Measurements from ENCODE around the gene SAMD4A.
A peak's percentile ranks its signal among the peaks of the same experiment; 100 is the strongest.

SAMD4A gene

DNA sequence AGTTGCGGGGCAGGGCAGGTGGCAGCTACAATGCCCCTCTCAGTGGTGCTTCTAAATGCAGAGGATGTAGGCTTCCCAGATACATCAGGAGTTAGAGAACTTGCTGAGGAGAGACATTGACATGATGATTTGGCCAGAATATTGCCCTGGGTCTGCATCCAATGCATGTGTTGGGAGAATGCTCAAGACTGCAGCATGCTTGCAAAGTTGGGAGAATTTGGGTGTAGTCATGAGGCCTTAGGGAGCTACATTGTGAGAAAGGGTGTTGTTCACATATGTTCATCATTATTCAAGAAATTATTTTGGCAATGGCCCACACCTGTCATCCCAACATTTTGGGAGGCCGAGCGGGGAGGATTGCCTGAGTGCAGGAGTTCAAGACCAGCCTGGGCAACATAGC is 149.9 kb downstream of the SAMD4A start:
- DNase-seq (ENCODE audit: low spot score), result no peak
- TF ChIP-seq, protein P1, sequence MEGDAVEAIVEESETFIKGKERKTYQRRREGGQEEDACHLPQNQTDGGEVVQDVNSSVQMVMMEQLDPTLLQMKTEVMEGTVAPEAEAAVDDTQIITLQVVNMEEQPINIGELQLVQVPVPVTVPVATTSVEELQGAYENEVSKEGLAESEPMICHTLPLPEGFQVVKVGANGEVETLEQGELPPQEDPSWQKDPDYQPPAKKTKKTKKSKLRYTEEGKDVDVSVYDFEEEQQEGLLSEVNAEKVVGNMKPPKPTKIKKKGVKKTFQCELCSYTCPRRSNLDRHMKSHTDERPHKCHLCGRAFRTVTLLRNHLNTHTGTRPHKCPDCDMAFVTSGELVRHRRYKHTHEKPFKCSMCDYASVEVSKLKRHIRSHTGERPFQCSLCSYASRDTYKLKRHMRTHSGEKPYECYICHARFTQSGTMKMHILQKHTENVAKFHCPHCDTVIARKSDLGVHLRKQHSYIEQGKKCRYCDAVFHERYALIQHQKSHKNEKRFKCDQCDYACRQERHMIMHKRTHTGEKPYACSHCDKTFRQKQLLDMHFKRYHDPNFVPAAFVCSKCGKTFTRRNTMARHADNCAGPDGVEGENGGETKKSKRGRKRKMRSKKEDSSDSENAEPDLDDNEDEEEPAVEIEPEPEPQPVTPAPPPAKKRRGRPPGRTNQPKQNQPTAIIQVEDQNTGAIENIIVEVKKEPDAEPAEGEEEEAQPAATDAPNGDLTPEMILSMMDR (IDR thresholded peaks at IDR 0.05; ENCODE audit: extremely low read depth, missing control alignments), result no peak

DNA sequence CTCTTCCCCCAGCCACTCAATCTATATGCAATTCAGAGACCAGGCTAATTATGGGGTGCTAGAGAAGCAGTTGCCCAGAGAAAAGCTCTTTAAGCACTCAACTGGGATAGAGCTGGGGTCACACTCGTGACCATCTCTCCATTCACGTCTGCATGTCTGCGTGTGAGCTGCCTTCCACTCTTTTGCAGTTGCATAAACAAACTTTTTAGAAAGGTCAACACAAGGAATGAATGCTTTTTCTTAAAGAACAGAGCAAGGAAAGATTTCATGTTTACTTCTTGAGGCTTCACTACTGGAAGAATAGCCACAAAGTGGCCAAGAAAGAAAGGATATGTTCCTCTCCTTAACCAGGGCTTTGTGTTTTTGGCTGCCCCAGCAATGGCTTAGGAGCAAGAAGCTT is 151.1 kb downstream of the SAMD4A start:
- no peak for DNase-seq (ENCODE audit: low spot score)
- TF ChIP-seq, protein P1 (IDR thresholded peaks at IDR 0.05; ENCODE audit: extremely low read depth, missing control alignments), result no peak

DNA sequence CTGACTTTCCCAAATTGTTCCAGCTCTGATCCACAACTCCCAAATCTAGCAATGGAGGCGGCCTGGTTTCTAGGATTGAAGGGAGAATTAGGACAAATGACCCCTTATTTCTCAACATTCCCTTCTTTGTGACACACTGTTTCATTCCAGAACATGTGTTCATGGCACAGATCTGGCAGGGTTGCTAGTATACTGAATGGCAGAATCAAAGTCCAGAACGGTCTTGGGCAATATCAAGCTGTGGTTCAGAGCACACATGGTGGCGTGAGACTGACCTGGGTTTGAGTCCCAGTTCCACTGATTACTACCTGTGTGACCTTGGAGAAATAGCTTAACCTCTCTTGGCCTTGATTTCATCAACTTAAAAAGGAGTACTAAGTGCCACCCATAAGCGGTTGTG is 152.5 kb downstream of the SAMD4A start:
- TF ChIP-seq, protein P1 (IDR thresholded peaks at IDR 0.05; ENCODE audit: extremely low read depth, missing control alignments), result no peak

DNA sequence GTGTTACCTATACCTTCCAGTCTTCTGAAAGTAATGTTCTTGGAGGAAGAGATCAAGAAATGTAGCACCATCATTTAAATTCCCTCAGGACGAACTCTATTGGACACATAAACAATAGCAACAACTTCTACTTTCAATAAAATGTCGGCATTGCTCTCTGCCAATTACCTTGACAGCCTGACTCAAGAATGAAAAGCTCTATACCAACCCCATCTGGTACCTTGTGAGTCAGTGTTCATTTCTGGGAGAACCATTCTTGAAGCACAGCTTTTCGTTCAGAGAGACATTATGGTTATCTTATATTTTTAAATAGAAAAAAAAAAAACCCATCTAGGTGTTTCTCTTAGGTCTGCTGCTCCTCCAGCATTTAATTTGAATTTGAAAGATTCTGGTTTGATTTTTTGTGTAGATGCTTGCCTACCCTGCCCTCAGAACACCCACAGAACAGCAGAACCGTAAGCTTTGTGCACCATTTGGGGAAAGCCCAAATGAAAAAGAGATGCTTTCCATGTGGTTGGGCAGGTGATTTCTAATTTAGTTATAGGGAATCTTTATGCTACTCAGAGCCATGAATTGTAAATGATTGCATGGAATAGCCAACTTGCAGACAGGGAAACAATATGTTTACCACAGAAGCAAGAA is 156.0 kb downstream of the SAMD4A start:
- TF ChIP-seq, protein P1 (IDR thresholded peaks at IDR 0.05; ENCODE audit: extremely low read depth, missing control alignments), result peak; percentile 34
- DNase-seq (ENCODE audit: low spot score), result peak; percentile 45

More for the DNA sequence above, 152.5 kb downstream of the SAMD4A start:
- no peak for DNase-seq (ENCODE audit: low spot score)

DNA sequence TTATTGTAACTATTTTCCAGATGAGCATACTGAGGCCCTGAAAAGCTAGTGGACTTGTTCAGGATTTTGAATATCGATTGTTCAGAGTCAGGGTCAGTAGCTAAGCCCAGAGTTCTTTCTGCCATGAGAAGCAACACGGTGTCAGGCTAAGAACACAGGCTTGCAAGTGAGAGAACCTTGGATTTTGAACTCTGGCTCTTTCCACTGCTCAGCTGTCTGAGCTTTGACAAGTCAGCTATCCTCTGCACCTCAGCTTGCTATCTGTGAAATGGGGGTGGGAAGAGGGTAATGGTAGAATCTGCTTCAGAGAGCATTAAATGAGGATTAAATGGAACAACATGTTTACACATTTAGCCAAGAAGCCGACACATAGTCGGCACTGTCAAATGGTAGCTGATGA is 157.2 kb downstream of the SAMD4A start:
- DNase-seq (ENCODE audit: low spot score), result no peak
- TF ChIP-seq, protein P1 (IDR thresholded peaks at IDR 0.05; ENCODE audit: extremely low read depth, missing control alignments), result no peak

DNA sequence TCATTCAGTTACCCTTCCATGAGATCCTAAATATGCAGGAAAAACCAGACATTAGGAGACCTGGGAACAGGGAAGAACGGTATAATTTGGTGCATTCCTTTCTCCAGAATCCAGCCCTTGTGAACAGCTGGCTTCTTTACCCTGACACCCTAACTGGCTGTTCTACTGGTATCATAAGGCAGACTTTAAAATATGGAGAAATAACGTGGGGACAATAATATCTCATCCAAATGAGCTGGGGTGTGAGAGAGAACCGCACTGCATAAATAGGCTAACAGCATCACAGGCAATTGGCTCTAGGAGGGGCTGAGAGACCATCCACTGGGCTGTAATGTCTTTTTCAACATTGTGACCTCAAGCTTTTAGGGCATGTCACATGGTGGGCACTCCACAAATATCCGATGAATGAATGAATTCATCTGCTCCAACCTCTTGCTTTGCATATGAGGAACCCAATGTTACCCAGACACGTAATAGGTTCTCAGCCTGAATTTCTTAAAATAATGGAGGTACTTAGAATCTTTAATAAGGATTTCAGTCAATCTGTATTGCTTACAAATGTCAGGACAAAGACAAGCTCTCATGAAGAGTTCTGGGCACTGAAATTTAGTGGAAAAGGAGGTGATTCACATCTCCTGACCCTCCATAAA is 157.9 kb downstream of the SAMD4A start:
- TF ChIP-seq, protein P1 (IDR thresholded peaks at IDR 0.05; ENCODE audit: extremely low read depth, missing control alignments), result no peak
- DNase-seq (ENCODE audit: low spot score), result no peak

DNA sequence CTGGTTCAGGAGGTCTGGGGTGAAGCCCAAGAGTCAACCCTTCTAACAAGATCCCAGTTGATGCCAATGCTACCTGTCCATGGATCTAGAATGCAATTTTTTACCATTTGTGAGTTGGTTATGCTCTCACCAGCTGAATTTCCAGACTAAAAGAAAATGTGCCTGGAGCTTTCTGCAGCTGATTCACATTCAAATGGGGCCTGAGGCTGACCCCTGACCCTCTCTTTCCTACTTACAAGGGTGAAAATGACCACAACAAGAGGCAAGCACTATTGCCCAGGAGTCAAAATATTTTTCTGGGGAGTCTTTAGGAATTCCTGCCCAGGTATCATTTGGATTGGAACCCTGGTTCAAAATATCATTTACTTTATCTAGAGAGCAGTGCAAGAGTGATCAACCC is 159.1 kb downstream of the SAMD4A start:
- TF ChIP-seq, protein P1 (IDR thresholded peaks at IDR 0.05; ENCODE audit: extremely low read depth, missing control alignments), result no peak
- DNase-seq (ENCODE audit: low spot score), result no peak
